SW480 (cell line): ENCODE results near the gene TMEM14C.
"Not testable (repeated sequence)": the region's sequence is repeated elsewhere in the genome, so short reads cannot be mapped to it uniquely, and the experiment has no call there.

Experiments used
- DNase-seq: peaks from one replicate; pipeline ENCODE4 v3.0.0-alpha.2; 2016; ENCODE audit warnings: low spot score

Gene TMEM14C

DNA sequence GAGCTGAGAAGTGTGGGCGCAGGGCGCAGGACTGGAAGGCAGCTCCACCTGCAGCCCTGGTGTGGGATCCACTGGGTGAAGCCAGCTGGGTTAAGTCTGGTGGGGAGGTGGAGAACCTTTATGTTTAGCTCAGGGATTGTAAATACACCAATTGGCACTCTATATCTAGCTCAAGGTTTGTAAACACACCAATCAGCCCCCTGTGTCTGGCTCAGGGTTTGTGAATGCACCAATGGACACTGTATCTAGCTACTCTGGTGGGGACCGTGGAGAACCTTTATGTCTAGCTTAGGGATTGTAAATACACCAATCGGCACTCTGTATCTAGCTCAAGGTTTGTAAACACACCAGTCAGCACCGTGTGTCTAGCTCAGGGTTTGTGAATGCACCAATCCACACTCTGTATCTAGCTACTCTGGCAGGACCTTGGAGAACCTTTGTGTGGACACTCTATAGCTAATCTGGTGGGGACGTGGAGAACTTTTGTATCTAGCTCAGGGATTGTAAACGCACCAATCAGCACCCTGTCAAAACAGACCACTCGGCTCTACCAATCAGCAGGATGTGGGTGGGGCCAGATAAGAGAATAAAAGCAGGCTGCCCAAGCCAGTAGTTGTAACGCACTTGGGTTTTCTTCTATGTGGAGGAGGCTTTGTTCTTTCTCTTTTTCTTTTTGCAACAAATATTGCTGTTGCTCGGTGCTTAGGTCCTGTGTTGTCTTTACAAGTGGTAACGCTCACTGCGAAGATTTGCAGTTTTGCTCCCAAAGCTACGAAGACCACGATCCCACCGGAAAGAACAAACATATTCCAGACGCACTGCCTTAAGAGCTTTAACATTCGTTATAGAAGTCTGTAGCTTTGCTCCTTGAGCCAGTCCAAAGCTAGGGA, 1.7 kb upstream of the TMEM14C start:
- DNase-seq, result peak; percentile 21

GRCh38 chr6:10721850-10722569, 860 bp upstream of the TMEM14C start:
- no peak for DNase-seq

GRCh38 chr6:10722570-10722819, 375 bp upstream of the TMEM14C start:
- DNase-seq, result no peak

- DNase-seq, result no peak
Observed at GRCh38 chr6:10723567-10723881, 654 bp downstream of the TMEM14C start.

DNA sequence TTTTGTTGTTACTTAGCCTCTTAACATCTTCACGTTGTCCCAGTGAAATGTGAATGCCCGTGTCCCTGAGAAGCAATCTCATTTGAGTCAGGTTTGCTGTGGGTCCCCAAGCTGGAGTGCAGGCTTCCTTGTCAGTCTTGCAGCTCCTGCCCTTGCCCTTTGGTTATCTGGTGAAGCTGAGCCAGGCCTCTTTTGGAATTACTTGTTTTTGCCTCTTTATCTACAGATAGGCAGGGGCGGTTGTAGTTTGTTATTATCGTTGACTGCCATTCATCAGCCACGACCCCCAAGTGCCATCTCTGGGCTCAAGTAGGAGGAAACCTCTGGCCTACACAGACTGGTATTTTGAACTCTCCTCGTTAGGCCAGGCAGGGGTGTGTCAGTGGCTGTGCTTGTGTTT, 2.2 kb downstream of the TMEM14C start:
- DNase-seq, result no peak

GRCh38 chr6:10725716-10726115, 2.8 kb downstream of the TMEM14C start:
- no peak for DNase-seq

DNA sequence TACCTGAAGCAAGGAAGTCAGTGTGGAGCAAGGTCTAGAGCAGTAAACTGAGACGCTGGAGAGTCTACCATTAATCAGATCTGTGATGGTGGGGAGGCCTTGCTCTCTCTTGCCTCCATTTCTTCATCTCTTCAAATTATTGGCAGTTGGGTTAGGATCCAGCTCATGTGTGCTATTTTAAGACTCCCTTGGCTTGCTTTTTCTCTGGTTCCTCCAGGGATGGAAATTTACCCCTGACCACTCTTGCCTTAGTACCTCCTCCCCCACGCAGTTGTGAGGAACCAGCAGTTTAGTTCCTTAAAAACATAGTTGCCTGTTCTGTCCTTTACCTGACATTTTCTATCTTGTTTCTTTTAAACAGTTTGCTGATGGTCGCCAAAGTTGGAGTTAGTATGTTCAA, 7.4 kb downstream of the TMEM14C start:
- DNase-seq, result no peak

GRCh38 chr6:10733151-10733715, 10.4 kb downstream of the TMEM14C start:
- DNase-seq, result peak; percentile 7

DNA sequence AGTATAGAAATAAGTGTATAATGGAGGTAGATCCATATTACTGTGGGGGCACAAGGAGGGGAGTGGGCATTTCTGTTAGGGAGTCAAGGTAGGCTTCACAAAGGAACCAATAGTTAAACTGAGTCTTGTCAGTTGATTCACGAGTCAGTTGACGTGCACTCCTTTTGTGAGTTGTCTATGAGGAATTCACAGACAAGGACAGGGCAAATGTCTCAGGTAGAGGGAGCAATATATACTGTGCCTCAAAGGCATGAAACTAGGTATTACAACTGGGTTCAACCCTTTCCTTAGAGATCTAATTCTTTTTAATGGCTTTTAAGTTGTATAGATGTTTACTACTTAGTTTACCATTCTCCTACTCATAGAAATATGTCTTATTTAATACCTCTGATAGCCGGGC, 11.0 kb downstream of the TMEM14C start:
- no peak for DNase-seq

DNA sequence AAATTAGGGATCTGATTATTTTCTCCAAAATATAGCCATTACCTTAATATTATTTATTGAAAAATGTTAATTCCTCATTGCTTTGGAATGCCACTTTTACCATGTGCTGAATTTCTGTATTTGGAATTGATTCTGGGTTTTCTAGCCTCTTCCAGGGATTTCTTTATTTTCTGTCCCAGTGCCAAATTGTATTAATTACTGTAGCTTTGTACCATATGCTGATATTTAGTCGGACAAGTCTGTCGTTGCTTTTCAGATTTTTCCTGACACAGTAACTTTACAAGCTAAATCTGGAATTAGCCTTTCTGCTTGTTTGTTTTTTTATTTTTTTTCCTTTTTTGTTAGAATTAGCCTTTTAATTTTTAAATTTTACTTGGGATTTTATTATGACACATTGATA, 13.9 kb downstream of the TMEM14C start:
- DNase-seq, result no peak

DNA sequence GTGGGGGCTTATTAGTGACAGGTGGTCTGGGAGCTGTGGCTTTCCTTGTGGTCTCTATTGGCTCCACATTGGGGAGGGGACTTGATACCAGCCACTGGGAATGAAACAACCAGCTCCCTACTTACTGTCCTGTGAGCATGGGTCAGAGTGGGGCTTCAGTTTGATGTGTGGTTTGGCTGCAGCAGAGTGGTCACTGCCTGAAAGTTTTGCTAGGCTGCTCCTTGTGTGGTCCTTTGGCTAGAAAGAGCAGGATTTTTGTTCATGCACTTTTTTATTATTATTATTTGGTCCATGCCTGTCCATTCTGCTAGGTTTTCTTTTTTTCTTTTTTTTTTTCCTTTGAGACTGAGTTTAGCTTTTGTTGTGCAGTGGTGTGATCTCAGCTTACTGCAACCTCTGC, 17.2 kb downstream of the TMEM14C start:
- DNase-seq, result no peak

DNA sequence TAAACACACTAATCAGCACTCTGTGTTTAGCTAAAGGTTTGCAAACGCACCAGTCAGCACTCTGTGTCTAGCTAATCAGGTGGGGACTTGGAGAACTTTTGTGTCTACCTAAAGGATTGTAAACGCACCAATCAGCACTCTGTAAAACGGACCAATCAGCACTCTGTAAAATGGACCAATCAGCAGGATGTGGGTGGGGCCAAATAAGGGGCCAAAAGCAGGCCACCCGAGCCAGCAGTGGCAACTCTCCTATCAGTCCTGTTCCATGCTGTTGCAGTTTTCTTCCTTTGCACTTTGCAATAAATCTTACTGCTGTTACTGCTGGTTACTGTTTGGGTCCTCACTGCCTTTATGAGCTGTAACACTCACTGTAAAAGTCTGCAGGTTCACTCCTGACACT, 18.8 kb downstream of the TMEM14C start:
- not testable (repeated sequence) for DNase-seq

DNA sequence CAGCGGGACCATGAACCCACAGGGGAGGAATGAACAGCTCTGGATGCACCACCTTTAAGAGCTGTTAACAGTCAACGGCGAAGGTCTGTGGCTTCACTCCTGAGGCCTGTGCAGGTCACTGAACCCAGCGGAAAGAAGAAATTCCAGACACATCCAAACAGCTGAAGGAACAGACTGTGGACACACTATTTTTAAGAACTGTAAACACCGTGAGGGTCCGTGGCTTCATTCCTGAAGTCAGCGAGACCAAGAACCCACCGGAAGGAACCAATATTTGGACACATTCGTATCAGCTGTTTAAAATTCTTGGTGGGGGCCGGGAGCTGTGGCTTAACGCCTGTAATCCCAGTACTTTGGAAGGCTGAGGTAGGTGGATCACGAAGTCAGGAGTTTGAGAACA, 19.4 kb downstream of the TMEM14C start:
- no peak for DNase-seq

GRCh38 chr6:10743515-10743914, 20.6 kb downstream of the TMEM14C start:
- no peak for DNase-seq

DNA sequence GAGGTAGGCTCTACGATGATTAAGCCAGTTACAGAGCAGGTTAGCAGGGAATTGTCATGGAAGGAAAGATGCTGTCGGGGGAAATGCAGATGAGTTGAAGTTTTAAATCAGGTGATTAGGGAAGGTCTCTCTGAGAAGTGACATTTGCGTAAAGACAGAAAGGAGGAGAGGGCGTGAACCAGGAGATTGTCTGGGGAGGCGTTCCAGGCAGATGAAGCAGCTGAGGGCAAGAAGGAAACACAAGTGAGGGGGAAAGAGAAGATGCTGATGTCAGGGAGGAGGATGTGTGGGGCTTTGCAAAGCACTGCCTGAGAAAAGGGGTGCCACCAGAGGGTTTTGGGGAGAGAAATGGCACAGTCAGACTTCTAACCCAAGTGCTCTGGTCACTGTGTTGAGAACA, 22.2 kb downstream of the TMEM14C start:
- DNase-seq, result no peak

GRCh38 chr6:10746915-10747250, 24.0 kb downstream of the TMEM14C start:
- no peak for DNase-seq

GRCh38 chr6:10747251-10747972, 24.5 kb downstream of the TMEM14C start, which contains the start of gene TMEM14B:
TMEM14B (plus strand) TSS chr6:10747805; CDS start chr6:10749246, 1,441 bp downstream.
- DNase-seq, result peak; percentile 93

DNA sequence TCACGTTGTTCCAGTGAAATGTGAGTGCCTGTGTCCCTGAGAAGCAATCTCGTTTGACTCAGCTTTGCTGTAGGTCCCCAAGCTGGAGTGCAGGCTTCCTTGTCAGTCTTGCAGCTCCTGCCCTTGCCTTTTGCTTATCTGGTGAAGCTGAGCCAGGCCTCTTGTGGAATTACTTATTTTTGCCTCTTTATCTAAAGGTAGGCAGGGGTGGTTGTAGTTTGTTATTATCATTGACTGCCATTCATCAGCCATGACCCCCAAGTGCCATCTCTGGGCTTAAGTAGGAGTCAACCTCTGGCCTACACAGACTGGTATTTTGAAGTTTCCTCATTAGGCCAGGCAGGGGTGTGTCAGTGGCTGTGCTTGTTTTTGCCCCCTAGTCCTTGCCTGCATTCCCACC, 26.9 kb downstream of the TMEM14C start:
- DNase-seq, result no peak

DNA sequence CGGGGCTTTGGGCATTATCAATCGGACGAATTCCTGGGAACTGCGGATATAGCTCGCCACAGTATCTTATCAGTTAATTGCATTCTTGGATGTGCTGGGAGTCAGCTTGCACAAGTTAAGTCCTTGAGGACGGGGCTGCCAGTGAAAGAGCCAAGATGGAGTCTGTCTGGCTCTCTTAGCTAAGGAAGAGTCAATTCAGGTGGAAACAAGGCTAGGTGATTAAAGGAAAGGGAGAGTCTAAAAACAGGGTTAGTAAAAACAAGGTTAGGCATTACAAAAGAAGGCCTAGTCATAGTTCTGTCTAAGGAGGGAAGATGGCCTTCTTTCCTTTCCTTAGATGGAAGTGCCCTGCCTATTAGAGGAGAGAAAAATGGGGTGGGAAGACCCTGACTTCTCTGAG, 27.7 kb downstream of the TMEM14C start:
- not testable (repeated sequence) for DNase-seq

GRCh38 chr6:10751757-10752156, 28.9 kb downstream of the TMEM14C start:
- DNase-seq, result not testable (repeated sequence)

DNA sequence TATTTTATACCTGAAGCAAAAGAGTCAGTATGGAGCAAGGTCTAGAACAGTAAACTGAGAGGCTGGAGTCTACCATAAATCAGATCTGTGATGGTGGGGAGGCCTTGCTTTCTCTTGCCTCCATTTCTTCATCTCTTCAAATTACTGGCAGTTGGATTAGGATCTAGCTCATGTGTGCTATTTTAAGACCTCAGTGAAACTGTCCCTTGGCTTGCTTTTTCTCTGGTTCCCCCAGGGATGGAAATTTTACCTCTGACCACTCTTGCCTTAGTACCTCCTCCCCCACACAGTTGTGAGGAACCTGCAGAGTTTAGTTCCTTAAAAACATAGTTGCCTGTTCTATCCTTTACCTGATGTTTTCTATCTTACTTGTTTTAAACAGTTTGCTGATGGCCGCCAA, 33.2 kb downstream of the TMEM14C start:
- DNase-seq, result no peak

- DNase-seq, result peak; percentile 86
Observed at GRCh38 chr6:10759312-10759839, 36.5 kb downstream of the TMEM14C start.

GRCh38 chr6:10759884-10760329, 37.0 kb downstream of the TMEM14C start:
- DNase-seq, result peak; percentile 9
